ENCODE results near the gene KRT16.
"Not testable (repeated sequence)": the region's sequence is repeated elsewhere in the genome, so short reads cannot be mapped to it uniquely, and the experiment has no call there.

KRT16 gene

GRCh38 chr17:41610965-41611640 lies 1.5 kb downstream of the KRT16 start:
- CTCF ChIA-PET: interaction anchor here (1.3 to 2.5 kb wide), 4 partner anchors 37 to 66 kb away, joined by 3 to 10 read pairs (median 8); no protein-coding TSS in a partner anchor
- 93% methylated on average over 20 of the region's 25 CpGs for WGBS (ENCODE audit: insufficient coverage)
- no peaks in the 10 kb centered on the region for H3K36me3 ChIP-seq (ENCODE audit: control insufficient read depth in 4 of 4, insufficient read depth in 4 of 4, low read length in 3 of 4)
- no peaks in the 10 kb centered on the region for H3K4me1 ChIP-seq (ENCODE audit: control extremely low read depth in 1 of 4, control insufficient read depth in 4 of 4, insufficient read depth in 4 of 4, low read length in 3 of 4)
- peaks cover 0 to 7% (median 6%) of the 10 kb centered on the region in 5 experiments for H3K9me3 ChIP-seq (ENCODE audit: control extremely low read depth in 1 of 5, control insufficient read depth in 4 of 5, insufficient read depth in 2 of 5, low read depth in 1 of 5, low read length in 4 of 5)
- no peak overlapping the region for H3K4me3 ChIP-seq (ENCODE audit: control insufficient read depth in 1 of 7, extremely low read depth in 1 of 7, insufficient read depth in 4 of 7, low read depth in 2 of 7, low read length in 6 of 7)
- POLR2A ChIA-PET: no interaction called here
- peaks cover 0 to 6% (median 2%) of the 10 kb centered on the region in 5 experiments for H3K27me3 ChIP-seq (replicated peaks in 2 of 5; ENCODE audit: control insufficient read depth in 4 of 5, insufficient read depth in 5 of 5, low read length in 4 of 5)
- no peak overlapping the region for H3K27ac ChIP-seq (ENCODE audit: insufficient read depth in 1 of 2, low read depth in 1 of 2, low read length in 2 of 2, poor library complexity in 1 of 2, severe bottlenecking in 2 of 2)
- DNase-seq: no peak

- H3K27me3 ChIP-seq (replicated peaks in 2 of 5; ENCODE audit: control insufficient read depth in 4 of 5, insufficient read depth in 5 of 5, low read length in 4 of 5); POLR2A ChIA-PET; H3K36me3 ChIP-seq (ENCODE audit: control insufficient read depth in 4 of 4, insufficient read depth in 4 of 4, low read length in 3 of 4); H3K4me1 ChIP-seq (ENCODE audit: control extremely low read depth in 1 of 4, control insufficient read depth in 4 of 4, insufficient read depth in 4 of 4, low read length in 3 of 4); H3K27ac ChIP-seq (ENCODE audit: insufficient read depth in 1 of 2, low read depth in 1 of 2, low read length in 2 of 2, poor library complexity in 1 of 2, severe bottlenecking in 2 of 2); H3K4me3 ChIP-seq (ENCODE audit: control insufficient read depth in 1 of 7, extremely low read depth in 1 of 7, insufficient read depth in 4 of 7, low read depth in 2 of 7, low read length in 6 of 7); H3K9me3 ChIP-seq (ENCODE audit: control extremely low read depth in 1 of 5, control insufficient read depth in 4 of 5, insufficient read depth in 2 of 5, low read depth in 1 of 5, low read length in 4 of 5): not testable (repeated sequence)
- whole genome bisulfite sequencing (ENCODE audit: insufficient coverage): 32% methylated on average over 9 of the region's 10 CpGs
- DNase-seq: peak in 2 of 3 donors; percentile 29 to 30
- CTCF ChIA-PET: interaction anchor here (0.9 to 2.5 kb wide), 8 partner anchors 9 to 65 kb away, joined by 3 to 10 read pairs (median 5); no protein-coding TSS in a partner anchor
Measured at GRCh38 chr17:41610061-41610517, 2.5 kb downstream of the KRT16 start.

GRCh38 chr17:41606930-41607329 lies 5.6 kb downstream of the KRT16 start:
- H3K27ac ChIP-seq (ENCODE audit: insufficient read depth in 1 of 2, low read depth in 1 of 2, low read length in 2 of 2, poor library complexity in 1 of 2, severe bottlenecking in 2 of 2); H3K36me3 ChIP-seq (ENCODE audit: control insufficient read depth in 4 of 4, insufficient read depth in 4 of 4, low read length in 3 of 4); H3K4me3 ChIP-seq (ENCODE audit: control insufficient read depth in 1 of 7, extremely low read depth in 1 of 7, insufficient read depth in 4 of 7, low read depth in 2 of 7, low read length in 6 of 7); POLR2A ChIA-PET; H3K4me1 ChIP-seq (ENCODE audit: control extremely low read depth in 1 of 4, control insufficient read depth in 4 of 4, insufficient read depth in 4 of 4, low read length in 3 of 4); H3K9me3 ChIP-seq (ENCODE audit: control extremely low read depth in 1 of 5, control insufficient read depth in 4 of 5, insufficient read depth in 2 of 5, low read depth in 1 of 5, low read length in 4 of 5); H3K27me3 ChIP-seq (replicated peaks in 2 of 5; ENCODE audit: control insufficient read depth in 4 of 5, insufficient read depth in 5 of 5, low read length in 4 of 5): not testable (repeated sequence)
- 73% methylated on average over 3 of the region's 4 CpGs for WGBS (ENCODE audit: insufficient coverage)
- DNase-seq: peak in 2 of 3 donors; percentile 14 to 29
- CTCF ChIA-PET: interaction anchor here (1.7 kb wide), 1 partner anchor 29 kb away, joined by 3 read pairs; no protein-coding TSS in a partner anchor

- ChIA-PET CTCF (interaction anchor here (0.8 to 2.2 kb wide), 5 partner anchors 19 to 323 kb away, joined by 3 to 6 read pairs (median 3); no protein-coding TSS in a partner anchor), POLR2A (no interaction called here)
Measured at GRCh38 chr17:41602524-41602923, 10.0 kb downstream of the KRT16 start.

DNA sequence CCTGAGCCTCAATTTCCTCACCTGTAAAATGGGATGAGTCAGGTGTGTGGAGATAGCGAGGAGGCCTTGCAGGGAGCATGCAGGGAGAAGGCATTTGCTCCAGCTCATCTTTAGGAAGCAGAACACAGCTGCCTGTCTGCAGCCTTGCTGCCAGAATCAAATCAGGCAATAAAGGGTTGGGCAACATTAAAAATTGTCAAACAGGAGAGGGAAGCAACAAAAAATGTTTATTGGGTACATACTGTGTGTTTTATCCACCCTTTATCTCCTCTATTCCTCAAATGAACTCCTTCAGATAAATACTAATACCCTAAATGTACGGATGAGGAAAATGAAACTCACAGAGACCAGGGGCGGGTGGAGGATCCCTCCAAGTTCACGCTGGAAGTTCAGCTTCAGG lies 12.2 kb downstream of the KRT16 start:
- Histone ChIP-seq H3K27me3 (replicated peaks in 2 of 5; ENCODE audit: control insufficient read depth in 4 of 5, insufficient read depth in 5 of 5, low read length in 4 of 5) (no peaks in the 10 kb centered on the region), H3K27ac (ENCODE audit: insufficient read depth in 1 of 2, low read depth in 1 of 2, low read length in 2 of 2, poor library complexity in 1 of 2, severe bottlenecking in 2 of 2) (no peak overlapping the region), H3K4me1 (ENCODE audit: control extremely low read depth in 1 of 4, control insufficient read depth in 4 of 4, insufficient read depth in 4 of 4, low read length in 3 of 4) (no peaks in the 10 kb centered on the region), H3K36me3 (ENCODE audit: control insufficient read depth in 4 of 4, insufficient read depth in 4 of 4, low read length in 3 of 4) (no peaks in the 10 kb centered on the region), H3K9me3 (ENCODE audit: control extremely low read depth in 1 of 5, control insufficient read depth in 4 of 5, insufficient read depth in 2 of 5, low read depth in 1 of 5, low read length in 4 of 5) (no peaks in the 10 kb centered on the region), H3K4me3 (ENCODE audit: control insufficient read depth in 1 of 7, extremely low read depth in 1 of 7, insufficient read depth in 4 of 7, low read depth in 2 of 7, low read length in 6 of 7) (no peak overlapping the region)
- no peak for DNase-seq
- CTCF ChIA-PET: interaction anchor here (1.4 to 2.2 kb wide), 2 partner anchors 51 to 744 kb away, joined by 4 to 6 read pairs; no protein-coding TSS in a partner anchor
- POLR2A ChIA-PET: no interaction called here
- 100% methylated on average over 1 of the region's 4 CpGs for WGBS (ENCODE audit: insufficient coverage)

More at GRCh38 chr17:41602524-41602923, 10.0 kb downstream of the KRT16 start:
- no peaks in the 10 kb centered on the region for H3K36me3 ChIP-seq (ENCODE audit: control insufficient read depth in 4 of 4, insufficient read depth in 4 of 4, low read length in 3 of 4)
- no peak for DNase-seq
- H3K27ac ChIP-seq (ENCODE audit: insufficient read depth in 1 of 2, low read depth in 1 of 2, low read length in 2 of 2, poor library complexity in 1 of 2, severe bottlenecking in 2 of 2): no peak overlapping the region
- WGBS (ENCODE audit: insufficient coverage): 80% methylated on average over 1 of the region's 2 CpGs
- H3K9me3 ChIP-seq (ENCODE audit: control extremely low read depth in 1 of 5, control insufficient read depth in 4 of 5, insufficient read depth in 2 of 5, low read depth in 1 of 5, low read length in 4 of 5): peaks cover 0 to 7% (median 6%) of the 10 kb centered on the region in 5 experiments
- H3K4me1 ChIP-seq (ENCODE audit: control extremely low read depth in 1 of 4, control insufficient read depth in 4 of 4, insufficient read depth in 4 of 4, low read length in 3 of 4): no peaks in the 10 kb centered on the region
- no peaks in the 10 kb centered on the region for H3K27me3 ChIP-seq (replicated peaks in 2 of 5; ENCODE audit: control insufficient read depth in 4 of 5, insufficient read depth in 5 of 5, low read length in 4 of 5)
- no peak overlapping the region for H3K4me3 ChIP-seq (ENCODE audit: control insufficient read depth in 1 of 7, extremely low read depth in 1 of 7, insufficient read depth in 4 of 7, low read depth in 2 of 7, low read length in 6 of 7)

GRCh38 chr17:41599680-41600079 lies 12.9 kb downstream of the KRT16 start:
- H3K4me1 ChIP-seq (ENCODE audit: control extremely low read depth in 1 of 4, control insufficient read depth in 4 of 4, insufficient read depth in 4 of 4, low read length in 3 of 4): no peaks in the 10 kb centered on the region
- H3K36me3 ChIP-seq (ENCODE audit: control insufficient read depth in 4 of 4, insufficient read depth in 4 of 4, low read length in 3 of 4): no peaks in the 10 kb centered on the region
- no peak overlapping the region for H3K4me3 ChIP-seq (ENCODE audit: control insufficient read depth in 1 of 7, extremely low read depth in 1 of 7, insufficient read depth in 4 of 7, low read depth in 2 of 7, low read length in 6 of 7)
- H3K27ac ChIP-seq (ENCODE audit: insufficient read depth in 1 of 2, low read depth in 1 of 2, low read length in 2 of 2, poor library complexity in 1 of 2, severe bottlenecking in 2 of 2): no peak overlapping the region
- WGBS (ENCODE audit: insufficient coverage): no CpG with 5 or more reads among the region's 1 CpG
- DNase-seq: no peak
- POLR2A ChIA-PET: no interaction called here
- CTCF ChIA-PET: no interaction called here
- peaks cover 0 to 3% (median 0%) of the 10 kb centered on the region in 5 experiments for H3K27me3 ChIP-seq (replicated peaks in 2 of 5; ENCODE audit: control insufficient read depth in 4 of 5, insufficient read depth in 5 of 5, low read length in 4 of 5)
- no peaks in the 10 kb centered on the region for H3K9me3 ChIP-seq (ENCODE audit: control extremely low read depth in 1 of 5, control insufficient read depth in 4 of 5, insufficient read depth in 2 of 5, low read depth in 1 of 5, low read length in 4 of 5)

GRCh38 chr17:41595585-41595984 lies 17.0 kb downstream of the KRT16 start:
- Histone ChIP-seq H3K9me3 (ENCODE audit: control extremely low read depth in 1 of 5, control insufficient read depth in 4 of 5, insufficient read depth in 2 of 5, low read depth in 1 of 5, low read length in 4 of 5) (no peaks in the 10 kb centered on the region), H3K27me3 (replicated peaks in 2 of 5; ENCODE audit: control insufficient read depth in 4 of 5, insufficient read depth in 5 of 5, low read length in 4 of 5) (peaks cover 0 to 3% (median 0%) of the 10 kb centered on the region in 5 experiments), H3K4me1 (ENCODE audit: control extremely low read depth in 1 of 4, control insufficient read depth in 4 of 4, insufficient read depth in 4 of 4, low read length in 3 of 4) (no peaks in the 10 kb centered on the region), H3K36me3 (ENCODE audit: control insufficient read depth in 4 of 4, insufficient read depth in 4 of 4, low read length in 3 of 4) (no peaks in the 10 kb centered on the region), H3K27ac (ENCODE audit: insufficient read depth in 1 of 2, low read depth in 1 of 2, low read length in 2 of 2, poor library complexity in 1 of 2, severe bottlenecking in 2 of 2) (no peak overlapping the region), H3K4me3 (ENCODE audit: control insufficient read depth in 1 of 7, extremely low read depth in 1 of 7, insufficient read depth in 4 of 7, low read depth in 2 of 7, low read length in 6 of 7) (no peak overlapping the region)
- CTCF ChIA-PET: interaction anchor here (1.4 kb wide), 1 partner anchor 30 kb away, joined by 3 read pairs; no protein-coding TSS in a partner anchor
- 87% methylated on average over 5 of the region's 8 CpGs for WGBS (ENCODE audit: insufficient coverage)
- POLR2A ChIA-PET: no interaction called here
- no peak for DNase-seq
